GM19397 (cell line): ENCODE results near the gene MLXIPL.
"Not testable (repeated sequence)": the region's sequence is repeated elsewhere in the genome, so short reads cannot be mapped to it uniquely, and the experiment has no call there.

Experiments used
- ATAC-seq: cut with Tn5 transposase; IDR thresholded peaks from one replicate; pipeline ENCODE4 v1.9.1; 2021; ENCODE audit warnings: mild to moderate bottlenecking, moderate library complexity; ENCODE audit not compliant: unreplicated experiment

Gene MLXIPL

GRCh38 chr7:73613954-73614735, 10.2 kb downstream of the MLXIPL start:
- no peak for ATAC-seq

- no peak for ATAC-seq
Measured at GRCh38 chr7:73612598-73613269, 11.6 kb downstream of the MLXIPL start.

- ATAC-seq, result no peak
Measured at GRCh38 chr7:73611017-73611555, 13.2 kb downstream of the MLXIPL start.

- ATAC-seq, result no peak
Measured at GRCh38 chr7:73610105-73610504, 14.2 kb downstream of the MLXIPL start.

GRCh38 chr7:73607692-73607983, 16.7 kb downstream of the MLXIPL start:
- ATAC-seq, result not testable (repeated sequence)

GRCh38 chr7:73606801-73607691, 17.3 kb downstream of the MLXIPL start:
- no peak for ATAC-seq

- ATAC-seq, result no peak
Measured at GRCh38 chr7:73605601-73606220, 18.6 kb downstream of the MLXIPL start.

- no peak for ATAC-seq
Measured at GRCh38 chr7:73602721-73603651, 21.3 kb downstream of the MLXIPL start.

GRCh38 chr7:73599916-73600315, 24.4 kb downstream of the MLXIPL start:
- ATAC-seq, result no peak

GRCh38 chr7:73599151-73599882, 25.0 kb downstream of the MLXIPL start:
- ATAC-seq, result no peak

GRCh38 chr7:73597978-73598782, 26.1 kb downstream of the MLXIPL start:
- ATAC-seq, result no peak

GRCh38 chr7:73596191-73597065, 27.9 kb downstream of the MLXIPL start:
- no peak for ATAC-seq

- ATAC-seq, result no peak
Measured at GRCh38 chr7:73595358-73595757, 29.0 kb downstream of the MLXIPL start.

GRCh38 chr7:73593207-73594045, 30.9 kb downstream of the MLXIPL start:
- ATAC-seq, result no peak

GRCh38 chr7:73586911-73587310, 37.4 kb downstream of the MLXIPL start:
- ATAC-seq, result no peak

GRCh38 chr7:73585196-73585595, 39.1 kb downstream of the MLXIPL start:
- ATAC-seq, result no peak
